Measurements from ENCODE around the gene POU2AF3.

DNA sequence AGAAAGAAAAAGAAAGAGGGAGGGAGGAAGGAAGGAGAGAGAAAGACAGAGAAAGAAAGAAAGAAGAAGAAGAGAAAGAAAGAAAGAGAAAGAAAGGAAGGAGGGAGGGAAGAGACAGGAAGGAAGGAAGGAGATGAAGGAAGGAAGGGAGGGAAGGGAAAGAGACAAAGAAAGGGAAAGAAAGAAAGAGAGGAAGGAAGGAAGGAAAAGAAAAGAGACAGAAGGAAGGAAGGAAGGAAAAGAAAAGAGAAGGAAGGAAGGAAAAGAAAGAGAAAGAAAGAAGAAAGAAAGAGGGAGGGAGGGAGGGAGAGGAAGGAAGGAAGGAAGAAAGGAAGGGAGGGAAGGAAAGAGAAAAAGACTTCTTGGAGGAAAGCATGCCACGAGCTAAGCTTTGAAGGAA is 33.7 kb upstream of the POU2AF3 start:
- TF ChIP-seq, protein P1, sequence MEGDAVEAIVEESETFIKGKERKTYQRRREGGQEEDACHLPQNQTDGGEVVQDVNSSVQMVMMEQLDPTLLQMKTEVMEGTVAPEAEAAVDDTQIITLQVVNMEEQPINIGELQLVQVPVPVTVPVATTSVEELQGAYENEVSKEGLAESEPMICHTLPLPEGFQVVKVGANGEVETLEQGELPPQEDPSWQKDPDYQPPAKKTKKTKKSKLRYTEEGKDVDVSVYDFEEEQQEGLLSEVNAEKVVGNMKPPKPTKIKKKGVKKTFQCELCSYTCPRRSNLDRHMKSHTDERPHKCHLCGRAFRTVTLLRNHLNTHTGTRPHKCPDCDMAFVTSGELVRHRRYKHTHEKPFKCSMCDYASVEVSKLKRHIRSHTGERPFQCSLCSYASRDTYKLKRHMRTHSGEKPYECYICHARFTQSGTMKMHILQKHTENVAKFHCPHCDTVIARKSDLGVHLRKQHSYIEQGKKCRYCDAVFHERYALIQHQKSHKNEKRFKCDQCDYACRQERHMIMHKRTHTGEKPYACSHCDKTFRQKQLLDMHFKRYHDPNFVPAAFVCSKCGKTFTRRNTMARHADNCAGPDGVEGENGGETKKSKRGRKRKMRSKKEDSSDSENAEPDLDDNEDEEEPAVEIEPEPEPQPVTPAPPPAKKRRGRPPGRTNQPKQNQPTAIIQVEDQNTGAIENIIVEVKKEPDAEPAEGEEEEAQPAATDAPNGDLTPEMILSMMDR (conservative IDR thresholded peaks at IDR 0.05): no peak
- no peak for TF ChIP-seq ZFX (IDR thresholded peaks at IDR 0.05)
